ENCODE results near the gene CCL24. TPM values are rescaled to one million over a fixed set of nuclear protein-coding genes. Genes with fewer than 3 reads are reported as not detected.

CCL24 gene
- total RNA-seq, 4 donors from 2014 or later: 2.2 to 9.3 TPM; not detected in 2

GRCh38 chr7:75814407-75814947, 871 bp upstream of the CCL24 start:
- no peak for TF ChIP-seq CTCF (IDR thresholded peaks at IDR 0.05; ENCODE audit: low read depth)

GRCh38 chr7:75813084-75813483, 522 bp downstream of the CCL24 start:
- no peak for TF ChIP-seq CTCF (IDR thresholded peaks at IDR 0.05; ENCODE audit: low read depth)

GRCh38 chr7:75811894-75812678, 1.5 kb downstream of the CCL24 start:
- no peak for TF ChIP-seq CTCF (IDR thresholded peaks at IDR 0.05; ENCODE audit: low read depth)

GRCh38 chr7:75809396-75809795, 4.2 kb downstream of the CCL24 start:
- no peak for TF ChIP-seq CTCF (IDR thresholded peaks at IDR 0.05; ENCODE audit: low read depth)

- no peak for TF ChIP-seq CTCF (IDR thresholded peaks at IDR 0.05; ENCODE audit: low read depth)
These were observed 5.5 kb downstream of the CCL24 start for GRCh38 chr7:75808106-75808505.

GRCh38 chr7:75807452-75807851, 6.2 kb downstream of the CCL24 start:
- no peak for TF ChIP-seq CTCF (IDR thresholded peaks at IDR 0.05; ENCODE audit: low read depth)

GRCh38 chr7:75806560-75807307, 6.9 kb downstream of the CCL24 start:
- TF ChIP-seq CTCF (IDR thresholded peaks at IDR 0.05; ENCODE audit: low read depth): no peak
